HG03175 (cell line): ENCODE results near the gene NFIX.

Experiments
- ATAC-seq: cut with Tn5 transposase; IDR thresholded peaks from one replicate; pipeline ENCODE4 v1.9.1; 2021; ENCODE audit warnings: mild to moderate bottlenecking, moderate library complexity; ENCODE audit not compliant: unreplicated experiment

The NFIX gene

GRCh38 chr19:13089857-13090507, 94.7 kb downstream of the NFIX start:
- ATAC-seq: no peak

DNA sequence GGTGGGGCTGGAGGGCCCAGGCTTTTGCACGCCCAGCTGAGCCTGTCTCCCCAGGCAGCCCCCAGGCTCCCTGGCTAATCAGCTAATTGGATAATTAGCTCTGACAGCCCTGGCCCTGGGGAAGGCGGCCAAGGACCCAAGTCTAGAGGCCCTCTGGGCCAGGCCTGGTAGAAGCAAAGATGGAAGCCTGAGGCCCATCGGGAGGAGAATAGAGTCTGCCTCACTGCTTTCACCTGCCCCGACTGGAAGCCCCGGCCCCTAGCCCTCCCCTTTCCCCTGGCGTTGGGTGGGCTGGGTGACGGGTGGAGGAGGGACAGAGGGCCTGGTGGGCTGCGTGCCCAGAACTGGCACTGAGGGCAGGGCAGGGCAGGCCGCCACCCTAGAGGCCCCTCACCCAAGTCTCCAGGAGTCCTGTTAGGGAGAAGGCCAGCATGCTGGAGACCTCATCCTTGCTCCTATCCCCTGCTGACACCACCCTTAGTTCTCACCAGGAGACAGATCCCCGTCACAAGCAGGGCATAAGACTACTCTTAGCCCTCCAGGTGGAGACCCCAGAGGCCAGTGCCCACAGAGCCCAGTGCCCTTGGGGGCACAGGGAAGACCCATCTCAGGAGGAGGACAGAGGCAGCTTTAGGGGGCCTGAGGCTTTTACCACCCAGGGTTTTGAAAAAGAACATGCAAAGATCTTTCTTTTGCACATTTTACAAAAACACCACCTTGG, 95.4 kb downstream of the NFIX start:
- no peak for ATAC-seq

GRCh38 chr19:13091400-13092157, 96.3 kb downstream of the NFIX start:
- no peak for ATAC-seq

GRCh38 chr19:13092158-13092543, 96.9 kb downstream of the NFIX start:
- ATAC-seq: no peak

- ATAC-seq: no peak
These were observed 97.4 kb downstream of the NFIX start for GRCh38 chr19:13092606-13093235.

- ATAC-seq: no peak
These were observed 98.3 kb downstream of the NFIX start for GRCh38 chr19:13093407-13094105.

- no peak for ATAC-seq
These were observed 98.8 kb downstream of the NFIX start for GRCh38 chr19:13094106-13094504.

- no peak for ATAC-seq
These were observed 99.6 kb downstream of the NFIX start for GRCh38 chr19:13094771-13095392.

DNA sequence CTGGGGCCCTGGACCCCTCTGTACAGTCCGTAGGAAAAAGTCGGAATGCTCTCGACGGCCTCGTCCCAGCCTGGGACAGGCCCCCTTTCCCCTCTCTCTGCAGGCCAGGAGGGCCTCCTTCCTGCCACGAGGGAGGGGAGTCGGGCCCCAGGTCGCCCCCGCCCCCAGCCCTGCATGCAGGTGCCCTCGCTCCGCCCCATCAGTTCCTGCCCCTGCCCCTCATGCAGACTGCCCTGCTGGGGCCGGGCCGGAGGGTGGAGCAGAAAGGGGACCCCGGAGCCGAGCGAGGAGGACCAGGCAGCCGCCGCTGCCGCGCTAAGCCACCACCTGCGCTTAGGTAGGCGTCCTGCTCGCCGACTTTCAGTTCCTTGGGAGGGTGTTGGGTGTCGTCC, 100.1 kb downstream of the NFIX start:
- ATAC-seq: no peak

- ATAC-seq: no peak
These were observed 101.0 kb downstream of the NFIX start for GRCh38 chr19:13095934-13096927.

GRCh38 chr19:13097033-13097462, 101.8 kb downstream of the NFIX start:
- no peak for ATAC-seq

DNA sequence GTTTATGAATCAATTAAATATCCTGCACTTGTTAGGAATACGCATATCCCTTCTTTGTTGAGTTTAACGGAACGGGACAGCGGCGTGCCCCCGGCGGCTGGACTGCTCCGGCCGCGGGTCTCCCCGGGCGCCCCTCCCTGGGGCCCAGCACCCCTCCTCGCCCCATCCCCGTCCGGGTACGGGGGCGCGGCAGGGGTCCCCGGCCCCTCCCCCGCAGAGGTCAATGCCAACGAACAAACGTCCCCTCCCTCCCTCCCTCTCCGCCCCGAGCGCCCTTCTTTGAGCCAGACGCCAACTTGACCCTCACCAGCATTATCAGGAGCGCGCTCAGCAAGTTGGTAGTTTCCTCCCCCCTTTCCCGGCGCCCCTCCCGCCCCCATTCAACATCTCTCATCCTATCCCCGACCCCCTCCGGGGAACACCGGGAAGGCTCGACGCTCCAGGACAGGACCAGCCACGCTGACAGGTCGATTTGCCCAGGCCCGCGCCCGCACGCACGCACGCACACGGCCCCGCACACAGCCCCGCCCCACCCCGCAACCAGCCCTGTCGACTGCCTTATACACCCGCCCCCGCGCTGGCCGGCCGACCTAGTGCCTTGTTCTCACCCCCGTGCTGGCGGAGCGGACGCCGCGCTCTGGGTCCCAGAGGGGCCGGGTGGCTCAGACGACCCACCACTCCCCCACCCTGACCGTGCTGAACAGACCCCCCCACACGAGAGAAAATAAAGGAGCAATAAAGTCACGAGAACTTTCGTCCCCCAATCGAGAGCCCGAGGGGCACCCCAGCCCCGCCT, 102.4 kb downstream of the NFIX start:
- ATAC-seq: no peak

GRCh38 chr19:13098277-13099072, 103.2 kb downstream of the NFIX start:
- ATAC-seq: no peak

DNA sequence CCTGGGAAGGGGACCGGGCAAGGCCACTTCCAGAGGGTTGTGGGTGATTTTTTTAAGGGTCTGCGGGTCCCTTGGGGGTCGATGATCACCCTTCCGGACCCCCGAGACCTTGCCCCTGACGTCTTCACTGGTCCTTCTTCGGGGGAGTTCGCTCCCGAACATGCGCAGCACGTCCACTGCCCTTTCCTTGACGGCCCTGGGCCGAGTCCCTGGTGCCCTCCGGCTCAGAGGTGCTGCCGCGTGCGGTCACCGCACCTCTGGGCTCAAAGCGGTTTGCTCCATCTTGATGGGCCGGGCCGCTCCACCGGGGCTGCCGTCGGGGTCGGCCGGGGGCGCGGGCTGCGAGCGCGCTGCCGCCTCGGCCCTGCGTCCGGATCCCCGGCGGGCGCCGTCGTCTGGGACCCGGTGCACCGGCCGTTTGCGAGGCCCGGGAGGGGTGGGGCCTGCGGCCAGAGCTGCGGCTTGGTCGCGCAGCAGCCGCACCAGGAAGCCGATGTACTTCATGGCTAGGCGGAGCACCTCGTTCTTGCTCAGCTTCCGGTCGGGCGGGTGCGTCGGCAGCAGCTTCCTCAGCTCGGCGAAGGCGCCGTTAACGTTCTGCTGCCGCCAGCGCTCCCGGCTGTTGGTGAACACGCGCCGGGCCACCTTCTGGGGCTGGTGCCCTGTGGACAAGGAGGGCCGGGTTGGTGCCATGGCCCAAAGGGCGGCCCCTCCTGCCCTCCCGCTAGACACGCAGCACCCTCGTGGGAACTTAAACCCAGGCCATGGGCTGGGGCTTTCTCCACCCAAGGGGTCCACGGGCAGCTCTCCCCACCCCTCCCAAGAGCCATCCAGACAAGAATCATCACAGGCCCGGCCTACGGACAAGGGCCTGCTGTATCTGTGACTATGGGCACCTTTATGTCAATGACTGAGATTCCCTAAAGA, 104.1 kb downstream of the NFIX start:
- no peak for ATAC-seq

GRCh38 chr19:13100031-13100588, 104.8 kb downstream of the NFIX start:
- no peak for ATAC-seq
